ENCODE results near the gene P3H1. TPM values are rescaled to one million over a fixed set of nuclear protein-coding genes. Genes with fewer than 3 reads are reported as not detected.
"Not testable (repeated sequence)": the region's sequence is repeated elsewhere in the genome, so short reads cannot be mapped to it uniquely, and the experiment has no call there.

Gene P3H1
- total RNA-seq, 1 donor from 2014 or later: 86.0 TPM

- TF ChIP-seq CTCF (IDR thresholded peaks at IDR 0.05; ENCODE audit: partially characterized antibody, unreplicated experiment): no peak
- H3K36me3 Mint-ChIP-seq (ENCODE audit: unreplicated experiment): no peaks in the 10 kb centered on the region
- no peaks in the 10 kb centered on the region for H3K9me3 Mint-ChIP-seq (ENCODE audit: unreplicated experiment)
- no peak overlapping the region for H3K27ac Mint-ChIP-seq (ENCODE audit: unreplicated experiment)
- DNase-seq: no peak
- peaks cover 2% of the 10 kb centered on the region for H3K27me3 Mint-ChIP-seq (ENCODE audit: unreplicated experiment)
- H3K4me3 Mint-ChIP-seq (ENCODE audit: unreplicated experiment): no peak overlapping the region
- H3K4me1 Mint-ChIP-seq (ENCODE audit: low read depth, unreplicated experiment): no peaks in the 10 kb centered on the region
Observed at GRCh38 chr1:42730988-42731387, 35.8 kb downstream of the P3H1 start.

- no peaks in the 10 kb centered on the region for H3K4me1 Mint-ChIP-seq (ENCODE audit: low read depth, unreplicated experiment)
- no peak overlapping the region for H3K4me3 Mint-ChIP-seq (ENCODE audit: unreplicated experiment)
- H3K9me3 Mint-ChIP-seq (ENCODE audit: unreplicated experiment): no peaks in the 10 kb centered on the region
- H3K27me3 Mint-ChIP-seq (ENCODE audit: unreplicated experiment): peaks cover 2% of the 10 kb centered on the region
- DNase-seq: no peak
- no peaks in the 10 kb centered on the region for H3K36me3 Mint-ChIP-seq (ENCODE audit: unreplicated experiment)
- no peak overlapping the region for H3K27ac Mint-ChIP-seq (ENCODE audit: unreplicated experiment)
- no peak for TF ChIP-seq CTCF (IDR thresholded peaks at IDR 0.05; ENCODE audit: partially characterized antibody, unreplicated experiment)
Observed at GRCh38 chr1:42730002-42730401, 36.8 kb downstream of the P3H1 start.

- H3K9me3 Mint-ChIP-seq (ENCODE audit: unreplicated experiment); H3K4me1 Mint-ChIP-seq (ENCODE audit: low read depth, unreplicated experiment); H3K27me3 Mint-ChIP-seq (ENCODE audit: unreplicated experiment); H3K4me3 Mint-ChIP-seq (ENCODE audit: unreplicated experiment); H3K36me3 Mint-ChIP-seq (ENCODE audit: unreplicated experiment); DNase-seq; H3K27ac Mint-ChIP-seq (ENCODE audit: unreplicated experiment): not testable (repeated sequence)
Observed at GRCh38 chr1:42725820-42726219, 41.0 kb downstream of the P3H1 start.

- no peak for TF ChIP-seq CTCF (IDR thresholded peaks at IDR 0.05; ENCODE audit: partially characterized antibody, unreplicated experiment)
- no peaks in the 10 kb centered on the region for H3K36me3 Mint-ChIP-seq (ENCODE audit: unreplicated experiment)
- H3K27me3 Mint-ChIP-seq (ENCODE audit: unreplicated experiment): peaks cover 2% of the 10 kb centered on the region
- H3K27ac Mint-ChIP-seq (ENCODE audit: unreplicated experiment): no peak overlapping the region
- H3K4me1 Mint-ChIP-seq (ENCODE audit: low read depth, unreplicated experiment): no peaks in the 10 kb centered on the region
- no peak overlapping the region for H3K4me3 Mint-ChIP-seq (ENCODE audit: unreplicated experiment)
- H3K9me3 Mint-ChIP-seq (ENCODE audit: unreplicated experiment): peaks cover 2% of the 10 kb centered on the region
- no peak for DNase-seq
Observed at GRCh38 chr1:42723511-42723910, 43.3 kb downstream of the P3H1 start.

- not testable (repeated sequence) for H3K4me3 Mint-ChIP-seq (ENCODE audit: unreplicated experiment); DNase-seq; H3K27me3 Mint-ChIP-seq (ENCODE audit: unreplicated experiment); H3K36me3 Mint-ChIP-seq (ENCODE audit: unreplicated experiment); H3K4me1 Mint-ChIP-seq (ENCODE audit: low read depth, unreplicated experiment); H3K9me3 Mint-ChIP-seq (ENCODE audit: unreplicated experiment); H3K27ac Mint-ChIP-seq (ENCODE audit: unreplicated experiment)
Observed at GRCh38 chr1:42722403-42722802, 44.4 kb downstream of the P3H1 start.

GRCh38 chr1:42721926-42722325 is 44.9 kb downstream of the P3H1 start:
- Mint-ChIP-seq H3K27me3 (ENCODE audit: unreplicated experiment) (peaks cover 2% of the 10 kb centered on the region), H3K9me3 (ENCODE audit: unreplicated experiment) (peaks cover 6% of the 10 kb centered on the region), H3K36me3 (ENCODE audit: unreplicated experiment) (no peaks in the 10 kb centered on the region), H3K27ac (ENCODE audit: unreplicated experiment) (no peak overlapping the region), H3K4me3 (ENCODE audit: unreplicated experiment) (no peak overlapping the region), H3K4me1 (ENCODE audit: low read depth, unreplicated experiment) (no peaks in the 10 kb centered on the region)
- TF ChIP-seq CTCF (IDR thresholded peaks at IDR 0.05; ENCODE audit: partially characterized antibody, unreplicated experiment): no peak
- no peak for DNase-seq
